GM12878 (cell line): ENCODE measurements around the gene SLC34A3. TPM values are rescaled to one million over a fixed set of nuclear protein-coding genes. Genes with fewer than 3 reads are reported as not detected.

Experiments
- ATAC-seq: fragments of 200-7000 bp; cut with Tn5 transposase; 3 replicates; pipeline ENCODE4 v1.9.1; 2020; ENCODE audit warnings: mild to moderate bottlenecking, moderate library complexity
- BruUV-seq: library from RNA; stranded (reverse); fragments of 400-500 nt; replicated peaks from 2 replicates; lab custom pipeline; 2021; lab: Mats Ljungman, UMichigan
- CTCF ChIA-PET: fragments of 300-600 bp; sonication (Branson Sonifier 250); formaldehyde crosslinking; extraction: SDS; loops from one replicate; lab custom pipeline; 2021; ENCODE audit warnings: inconsistent platforms; lab: Yijun Ruan, JAX
- POLR2A ChIA-PET: fragments of 350-600 bp; formaldehyde crosslinking; extraction: SDS; loops from one replicate; lab custom pipeline; 2021; ENCODE audit warnings: inconsistent platforms; lab: Charles Lee
- RAD21 ChIA-PET: fragments of 300-600 bp; sonication (Branson Sonifier 250); formaldehyde crosslinking; loops from one replicate; lab custom pipeline; 2023; ENCODE audit warnings: antibody characterized with exemption; ENCODE audit not compliant: unreplicated experiment; lab: Charles Lee
- SMC1A ChIA-PET: fragments of 300-600 bp; sonication (Branson Sonifier 250); formaldehyde crosslinking; loops from one replicate; lab custom pipeline; 2023; ENCODE audit not compliant: unreplicated experiment, uncharacterized antibody; lab: Charles Lee
- DNase-seq: peaks from one replicate; pipeline ENCODE4 v3.0.0-alpha.2; 2011; ENCODE audit warnings: low read depth, low spot score
- FAIRE-seq: peaks from 3 replicates; lab custom pipeline; 2011; peaks lifted over from hg19 to GRCh38; lab: Jason Lieb, UNC
- H2AFZ ChIP-seq: 2 replicates; pipeline ENCODE4 v1.6.0; 2011; ENCODE audit warnings: low read depth, low read length, control low read depth; ENCODE audit not compliant: control insufficient read depth
- H3K27ac ChIP-seq: 2 replicates; pipeline ENCODE4 v1.5.1; 2011; ENCODE audit warnings: control low read depth; ENCODE audit not compliant: control insufficient read depth, insufficient read depth
- H3K27me3 ChIP-seq, 2 experiments: replicated peaks in 1 of 2; 2 replicates each; pipeline versions ENCODE4 v1.6.0 to v1.6.1; 2011; ENCODE audit warnings: low read length in 1 of 2; ENCODE audit not compliant: control insufficient read depth in 2 of 2, insufficient read depth in 2 of 2
- H3K36me3 ChIP-seq, 2 experiments: 2 replicates each; pipeline ENCODE4 v1.5.1; 2011; ENCODE audit warnings: low read length in 1 of 2; ENCODE audit not compliant: control insufficient read depth in 2 of 2, insufficient read depth in 2 of 2
- H3K4me1 ChIP-seq: 2 replicates; pipeline ENCODE4 v1.6.1; 2011; ENCODE audit warnings: mild to moderate bottlenecking, low read length, moderate library complexity, mixed read lengths; ENCODE audit not compliant: control insufficient read depth, insufficient read depth
- H3K4me2 ChIP-seq: 2 replicates; pipeline ENCODE4 v1.6.0; 2011; ENCODE audit warnings: control low read depth; ENCODE audit not compliant: control insufficient read depth, insufficient read depth
- H3K4me3 ChIP-seq: fragments of 200-600 bp; sonication (generic); 2 replicates; pipeline ENCODE4 v1.5.1; 2016
- H3K79me2 ChIP-seq: 2 replicates; pipeline ENCODE4 v1.6.0; 2011; ENCODE audit warnings: low read length; ENCODE audit not compliant: control insufficient read depth, insufficient read depth
- H3K9ac ChIP-seq: 2 replicates; pipeline ENCODE4 v1.8.0; 2011; ENCODE audit warnings: low read length, control low read depth, mixed read lengths; ENCODE audit not compliant: control insufficient read depth, insufficient read depth
- H3K9me3 ChIP-seq: replicated peaks from 3 replicates; pipeline ENCODE4 v1.5.1; 2011; ENCODE audit warnings: mild to moderate bottlenecking, low read length; ENCODE audit not compliant: control insufficient read depth, insufficient read depth
- H4K20me1 ChIP-seq: 2 replicates; pipeline ENCODE4 v1.6.0; 2011; ENCODE audit not compliant: control insufficient read depth, insufficient read depth
- BCLAF1 ChIP-seq: fragments of 450-650 bp; IDR thresholded peaks from 2 replicates; pipeline ENCODE4 v1.6.1; 2017; ENCODE audit warnings: antibody characterized with exemption, mild to moderate bottlenecking, moderate library complexity
- BHLHE40 ChIP-seq, 2 experiments: fragments of 450-650 bp in 1 of 2; IDR thresholded peaks; 2 replicates each; pipeline ENCODE4 v1.6.1; 2011 to 2017; ENCODE audit warnings: low read depth in 2 of 2, borderline replicate concordance in 1 of 2, improper control_type of control experiment in 1 of 2, low read length in 1 of 2, mild to moderate bottlenecking in 1 of 2
- GATAD2B ChIP-seq: fragments of 450-650 bp; conservative IDR thresholded peaks from 2 replicates; pipeline ENCODE4 v1.6.1; 2017; ENCODE audit warnings: low read depth, mild to moderate bottlenecking, moderate library complexity
- MXI1 ChIP-seq: fragments of 150-350 bp; IDR thresholded peaks from 2 replicates; pipeline ENCODE4 v1.6.1; 2011; ENCODE audit warnings: low read depth, mild to moderate bottlenecking, inconsistent platforms, low read length, improper control_type of control experiment
- NR2F1 ChIP-seq: fragments of 450-650 bp; conservative IDR thresholded peaks from 2 replicates; pipeline ENCODE4 v1.6.1; 2017; ENCODE audit warnings: mild to moderate bottlenecking
- SMARCA5 ChIP-seq: fragments of 450-650 bp; IDR thresholded peaks from 2 replicates; pipeline ENCODE4 v1.6.1; 2017; ENCODE audit warnings: mild to moderate bottlenecking
- STAT3 ChIP-seq: IDR thresholded peaks from 2 replicates; pipeline ENCODE4 v1.6.1; 2011; ENCODE audit warnings: low read depth, low read length, improper control_type of control experiment
- ZNF622 ChIP-seq: fragments of 450-650 bp; IDR thresholded peaks from 2 replicates; pipeline ENCODE4 v1.6.1; 2017; ENCODE audit warnings: mild to moderate bottlenecking, inconsistent platforms
- WGBS: methylation state at CpG from one replicate; pipeline ENCODE4 v1.1.6; 2016; ENCODE audit warnings: low lambda C conversion rate; ENCODE audit not compliant: insufficient replicate concordance, insufficient coverage; ENCODE audit errors: missing lambda C conversion rate; 5-methylcytosine and 5-hydroxymethylcytosine counted together
- in situ Hi-C: fragments of 300-500 bp; cut with MboI; formaldehyde crosslinking; loops from 9 replicates; pipeline ENCODE4 v1.14.3; 2018; ENCODE audit warnings: mixed read lengths
- intact Hi-C: fragments of 100-400 bp; cut with micrococcal nuclease; formaldehyde crosslinking; loops from one replicate; pipeline ENCODE4 v1.14.2; 2022; ENCODE audit not compliant: unreplicated experiment
- polyA plus RNA-seq, 11 experiments: library from polyadenylated mRNA; depleted of rRNA in 4 of 11; unstranded in 6 of 11; stranded (reverse) in 5 of 11; fragments of >200 nt; fragmentation: Nextera tagmentation in 4 of 11; fragmentation: Illumina TruSeq in 1 of 11; extraction: Ambion mirVana in 4 of 11; extraction: Trizol in 1 of 11; gene quantifications; 1 replicate in 1 of 11; 2 replicates in 10 of 11; pipeline versions ENCODE4 v1.2.1 to v1.2.3, GENCODE V29; 2011 to 2016; ENCODE audit warnings: inconsistent platforms in 2 of 11, missing spikeins in 2 of 11, low read depth in 1 of 11
- total RNA-seq, 4 experiments: library from RNA; depleted of rRNA in 3 of 4; stranded (reverse); fragments of >200 nt in 3 of 4; fragmentation: Illumina TruSeq in 1 of 4; extraction: Trizol in 1 of 4; gene quantifications; 2 replicates each; pipeline versions ENCODE4 v1.2.1 to v1.2.3, GENCODE V29; 2013 to 2021
- TF ChIP-seq, protein P1 (sequence below): IDR thresholded peaks from 2 replicates; pipeline ENCODE4 v1.6.1; 2011; ENCODE audit warnings: borderline replicate concordance, low read depth, mild to moderate bottlenecking, moderate library complexity, mixed read lengths, low read length; ENCODE audit not compliant: insufficient read depth; ENCODE audit errors: extremely low read length
- TF ChIP-seq, protein P2 (sequence below): IDR thresholded peaks from 2 replicates; pipeline ENCODE4 v1.6.1; 2012; ENCODE audit warnings: low read depth, low read length, improper control_type of control experiment

SLC34A3 gene
- total and polyA plus RNA-seq, 10 of the 15 experiments (the other 5 are each of a cell fraction or from before 2014, with no cell fraction given), result not detected

GRCh38 chr9:137227853-137228505, 2.7 kb upstream of the SLC34A3 start (continued):
- TF ChIP-seq BCLAF1 (no peak), GATAD2B (no peak)

DNA sequence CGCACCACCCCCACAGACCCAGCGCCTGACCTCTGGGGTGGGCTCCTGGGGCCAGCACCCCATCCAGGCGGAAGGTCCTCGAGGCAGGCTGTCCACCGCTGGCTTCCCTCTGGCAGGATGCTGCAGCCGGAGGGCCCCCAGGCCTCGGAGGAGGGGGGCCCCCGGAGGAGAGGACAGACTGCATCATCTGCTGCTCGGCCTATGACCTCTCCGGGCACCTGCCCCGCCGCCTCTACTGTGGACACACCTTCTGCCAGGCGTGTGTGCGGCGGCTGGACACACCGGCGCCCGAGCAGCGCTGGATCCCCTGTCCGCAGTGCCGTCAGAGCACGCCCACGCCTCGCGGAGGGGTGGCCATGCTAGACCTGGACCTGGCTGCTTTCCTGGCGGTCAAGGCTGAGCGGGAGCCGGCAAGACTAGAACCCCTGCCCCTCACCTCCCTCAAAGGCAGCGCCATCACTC, 2.2 kb upstream of the SLC34A3 start:
- H3K27ac ChIP-seq, result no peak overlapping the region
- ChIA-PET CTCF (interaction anchor here (1.2 to 6.4 kb wide), 7 partner anchors 10 to 140 kb away, joined by 3 to 52 read pairs (median 5); partner anchors contain the start of gene TUBB4B), RAD21 (interaction anchor here (1.1 kb wide), 1 partner anchor 114 kb away, joined by 4 read pairs; the partner anchor contains the start of gene DPP7), POLR2A (interaction anchor here (1.4 kb wide), 1 partner anchor 72 kb away, joined by 3 read pairs; no protein-coding TSS in a partner anchor)
- DNase-seq (no peak), ATAC-seq (no peak)
- in situ Hi-C loops, result loop anchor here (5.0 kb wide), 1 partner anchor 106 kb away; no protein-coding TSS in a partner anchor
- no peaks in the 10 kb centered on the region for H4K20me1 ChIP-seq
- H2AFZ ChIP-seq, result no peak overlapping the region
- WGBS, result 45% methylated on average over 26 of the region's 29 CpGs
- H3K4me1 ChIP-seq, result peaks cover 12% of the 10 kb centered on the region
- no peak overlapping the region for H3K4me2 ChIP-seq
- H3K79me2 ChIP-seq, result no peaks in the 10 kb centered on the region
- TF ChIP-seq BHLHE40 (IDR thresholded peaks at IDR 0.05; ENCODE audit: borderline replicate concordance in 1 of 2, low read depth in 2 of 2, low read length in 1 of 2) (no peak), MXI1 (no peak), STAT3 (no peak), ZNF622 (no peak), NR2F1 (no peak), SMARCA5 (no peak)
- TF ChIP-seq, protein P1, sequence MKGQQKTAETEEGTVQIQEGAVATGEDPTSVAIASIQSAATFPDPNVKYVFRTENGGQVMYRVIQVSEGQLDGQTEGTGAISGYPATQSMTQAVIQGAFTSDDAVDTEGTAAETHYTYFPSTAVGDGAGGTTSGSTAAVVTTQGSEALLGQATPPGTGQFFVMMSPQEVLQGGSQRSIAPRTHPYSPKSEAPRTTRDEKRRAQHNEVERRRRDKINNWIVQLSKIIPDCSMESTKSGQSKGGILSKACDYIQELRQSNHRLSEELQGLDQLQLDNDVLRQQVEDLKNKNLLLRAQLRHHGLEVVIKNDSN, result no peak
- TF ChIP-seq, protein P2, sequence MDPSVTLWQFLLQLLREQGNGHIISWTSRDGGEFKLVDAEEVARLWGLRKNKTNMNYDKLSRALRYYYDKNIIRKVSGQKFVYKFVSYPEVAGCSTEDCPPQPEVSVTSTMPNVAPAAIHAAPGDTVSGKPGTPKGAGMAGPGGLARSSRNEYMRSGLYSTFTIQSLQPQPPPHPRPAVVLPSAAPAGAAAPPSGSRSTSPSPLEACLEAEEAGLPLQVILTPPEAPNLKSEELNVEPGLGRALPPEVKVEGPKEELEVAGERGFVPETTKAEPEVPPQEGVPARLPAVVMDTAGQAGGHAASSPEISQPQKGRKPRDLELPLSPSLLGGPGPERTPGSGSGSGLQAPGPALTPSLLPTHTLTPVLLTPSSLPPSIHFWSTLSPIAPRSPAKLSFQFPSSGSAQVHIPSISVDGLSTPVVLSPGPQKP, result no peak
- TF ChIP-seq, all 136 proteins: peak for 0
- no peak for FAIRE-seq
- no peaks in the 10 kb centered on the region for H3K9me3 ChIP-seq
- SMC1A ChIA-PET, result no interaction called here
- H3K36me3 ChIP-seq, result no peaks in the 10 kb centered on the region
- H3K4me3 ChIP-seq, result no peak overlapping the region
- no peaks in the 10 kb centered on the region for H3K27me3 ChIP-seq
- no TSS peak for BruUV-seq
- H3K9ac ChIP-seq, result no peak overlapping the region
- intact Hi-C loops, result loop anchor here (10.0 kb wide), 1 partner anchor 184 kb away; the partner anchor contains the start of gene NPDC1
